ENCODE data around the gene AMFR.

DNA sequence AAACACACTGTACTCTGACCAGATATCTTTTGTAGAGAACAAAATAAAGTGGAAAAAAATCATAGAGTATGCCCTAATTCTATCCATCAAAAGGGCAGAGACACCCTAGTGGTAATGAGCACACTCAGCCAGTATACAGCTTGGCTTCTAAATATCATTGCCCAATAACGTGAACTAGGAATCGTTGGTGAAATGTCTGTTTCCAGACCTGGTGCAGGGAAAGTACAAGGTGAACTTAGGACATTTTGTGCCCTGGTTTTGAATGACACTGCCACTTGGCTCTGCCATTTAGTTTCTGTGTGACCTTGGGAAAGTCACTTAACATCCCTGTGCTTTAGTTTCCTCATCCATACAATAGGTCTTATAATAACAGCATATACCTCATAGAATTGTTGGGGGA is 13.7 kb downstream of the AMFR start:
- TF ChIP-seq ZNF530 (tag by site-specific recombination; IDR thresholded peaks at IDR 0.05; ENCODE audit: low read depth) (no peak), ZNF138 (tag by site-specific recombination; IDR thresholded peaks at IDR 0.05; ENCODE audit: borderline replicate concordance) (no peak)
